Endometrial microvascular endothelial cells (primary cell): ENCODE measurements around the gene ZNF366. TPM values are rescaled to one million over a fixed set of nuclear protein-coding genes. Genes with fewer than 3 reads are reported as not detected.
"Not testable (repeated sequence)": the region's sequence is repeated elsewhere in the genome, so short reads cannot be mapped to it uniquely, and the experiment has no call there.

Experiments used
- in situ Hi-C: cut with HindIII; loops from 2 replicates; pipeline ENCODE4 v1.10.0; 2017; ENCODE audit warnings: low sequenced_read_pairs, low pct_unique_long_range_greater_than_20kb; ENCODE audit errors: inconsistent ontology term
- total RNA-seq: library from RNA; depleted of rRNA; stranded (reverse); fragments of >200 nt; gene quantifications from one replicate; pipeline ENCODE4 v1.2.3, GENCODE V29; 2015; ENCODE audit errors: inconsistent ontology term

ZNF366 gene
- total RNA-seq, 1 donor from 2014 or later, result 16.2 TPM

- in situ Hi-C loops, result no loop called here
Observed at GRCh38 chr5:72427488-72428437, 79.4 kb downstream of the ZNF366 start.

GRCh38 chr5:72427016-72427415, 80.2 kb downstream of the ZNF366 start:
- in situ Hi-C loops, result no loop called here

- in situ Hi-C loops, result no loop called here
Observed at GRCh38 chr5:72426019-72426418, 81.2 kb downstream of the ZNF366 start.

GRCh38 chr5:72418271-72418670, 88.9 kb downstream of the ZNF366 start:
- in situ Hi-C loops, result no loop called here

DNA sequence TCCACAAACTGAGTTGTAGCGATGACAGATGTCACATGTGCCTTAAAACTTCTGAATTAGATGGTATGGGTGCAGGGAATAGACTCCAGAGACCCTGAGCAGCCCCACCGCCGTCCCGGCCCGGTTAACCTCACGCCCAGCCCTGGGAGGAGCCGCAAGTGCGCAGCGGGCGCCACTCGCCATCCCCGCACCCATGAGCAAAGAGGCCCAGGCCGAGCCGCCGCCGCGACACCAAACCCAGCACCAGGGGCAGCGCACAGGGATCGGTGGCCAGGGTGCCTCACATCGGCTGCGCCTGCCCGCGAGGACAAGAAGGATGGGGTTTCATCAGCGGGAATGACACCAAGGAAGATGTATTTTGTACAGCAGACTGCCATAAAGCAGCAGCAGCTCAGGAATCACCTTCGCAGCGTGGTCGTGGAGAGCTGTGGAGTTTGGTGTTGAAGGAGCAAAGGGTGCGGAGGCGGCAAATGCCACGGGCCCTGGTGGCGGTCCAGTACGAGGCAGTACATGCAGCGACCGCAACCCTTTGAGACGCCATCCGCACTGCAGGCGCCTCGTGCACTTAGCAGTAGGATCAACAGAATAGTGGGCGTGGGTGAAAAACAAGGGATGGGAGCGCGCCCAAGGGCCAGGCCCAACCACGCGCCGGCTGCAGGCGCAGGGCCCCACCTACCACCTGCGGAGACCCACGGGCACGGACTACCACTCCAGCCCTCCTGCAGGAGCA, 89.7 kb downstream of the ZNF366 start:
- in situ Hi-C loops, result no loop called here

DNA sequence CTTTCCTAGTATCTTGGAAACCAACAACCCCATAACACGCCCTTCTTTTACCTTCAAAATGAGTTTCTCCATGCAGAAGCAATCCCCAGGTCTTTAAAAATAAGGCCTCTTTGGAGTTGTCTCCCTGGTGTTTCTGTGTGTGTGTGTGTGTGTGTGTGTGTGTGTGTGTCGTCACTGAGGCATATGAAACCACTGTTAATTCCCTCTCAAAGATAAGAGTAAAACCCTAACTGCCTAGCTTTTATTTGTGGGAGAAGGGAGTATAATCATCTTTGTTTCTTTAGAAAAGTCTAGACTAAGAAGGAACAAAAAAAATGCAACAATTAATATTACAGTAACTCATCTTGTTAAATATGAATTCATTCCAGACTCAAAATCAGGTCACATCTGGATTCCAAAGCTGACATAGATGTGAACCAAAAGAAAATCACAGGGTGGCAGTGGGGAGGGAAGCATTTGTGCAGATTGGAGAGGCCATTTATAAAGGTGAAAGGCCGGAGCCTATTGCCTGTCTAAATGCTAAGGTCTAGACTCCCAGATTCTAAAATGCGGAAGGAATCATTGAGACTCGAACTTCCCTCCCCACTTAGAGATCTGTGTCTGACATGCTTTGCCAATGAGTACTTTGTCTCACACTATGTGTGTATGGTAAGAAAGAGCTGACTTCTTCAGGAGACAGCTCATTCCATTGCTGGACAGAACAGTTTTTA, 91.4 kb downstream of the ZNF366 start:
- in situ Hi-C loops, result no loop called here

- in situ Hi-C loops, result no loop called here
Observed at GRCh38 chr5:72412283-72413055, 94.7 kb downstream of the ZNF366 start.

GRCh38 chr5:72410688-72411295, 96.4 kb downstream of the ZNF366 start:
- in situ Hi-C loops, result no loop called here

DNA sequence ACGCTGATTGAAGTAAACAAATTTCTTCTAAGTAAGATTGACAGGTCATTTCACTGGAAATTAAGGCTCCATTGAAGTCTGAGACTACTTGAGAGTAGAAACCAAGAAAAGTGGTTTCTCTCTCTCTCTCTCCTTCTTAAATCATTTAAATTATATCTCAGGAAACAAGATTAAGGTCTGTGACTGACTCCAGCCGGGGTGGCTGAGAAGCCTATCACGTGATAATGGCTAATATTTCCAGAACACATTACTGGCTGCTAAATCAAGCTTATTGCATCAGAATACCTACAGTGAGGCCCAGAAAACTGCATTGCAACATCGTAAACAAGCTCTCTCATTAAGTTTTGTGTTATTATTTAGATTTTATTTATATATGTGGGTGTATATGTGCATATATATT, 98.6 kb downstream of the ZNF366 start:
- in situ Hi-C loops, result no loop called here

GRCh38 chr5:72408127-72408526, 99.1 kb downstream of the ZNF366 start:
- in situ Hi-C loops, result no loop called here

- in situ Hi-C loops, result no loop called here
Observed at GRCh38 chr5:72407541-72407940, 99.7 kb downstream of the ZNF366 start.

DNA sequence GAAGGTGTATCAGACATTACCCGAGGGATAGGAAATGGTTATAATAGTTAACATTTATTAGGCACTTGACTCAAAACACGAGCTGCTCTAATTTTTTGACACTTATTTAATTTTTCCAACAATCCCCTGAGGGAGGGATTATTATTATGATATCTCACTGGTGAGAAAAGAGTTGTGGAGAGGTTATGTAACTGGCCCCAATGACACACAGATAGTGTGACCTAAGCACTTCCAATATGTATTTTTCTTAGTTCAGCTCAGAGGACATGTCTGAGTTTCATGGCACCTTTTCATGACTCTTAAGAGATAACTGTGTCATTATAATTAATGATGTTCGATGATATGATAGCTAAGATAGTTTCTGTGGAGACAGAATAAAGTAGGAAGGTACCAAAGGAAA, 100.1 kb downstream of the ZNF366 start:
- in situ Hi-C loops, result no loop called here

DNA sequence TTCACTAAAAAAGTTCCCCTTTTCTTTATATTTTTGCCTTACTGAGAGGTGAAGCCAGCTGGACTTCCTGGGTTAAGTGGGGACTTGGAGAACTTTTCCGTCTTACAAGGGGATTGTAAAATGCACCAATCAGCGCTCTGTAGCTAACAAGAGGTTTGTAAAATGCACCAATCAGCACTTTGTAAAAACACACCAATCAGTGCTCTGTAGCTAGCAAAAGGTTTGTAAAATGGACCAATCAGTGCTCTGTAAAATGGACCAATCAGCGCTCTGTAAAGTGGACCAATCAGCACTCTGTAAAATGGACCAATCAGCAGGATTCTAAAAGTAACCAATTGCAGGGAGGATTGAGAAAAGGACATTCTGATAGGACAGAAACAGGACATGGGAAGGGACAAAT, 102.4 kb downstream of the ZNF366 start:
- in situ Hi-C loops, result not testable (repeated sequence)

GRCh38 chr5:72402959-72403628, 104.1 kb downstream of the ZNF366 start:
- in situ Hi-C loops, result no loop called here

- in situ Hi-C loops, result no loop called here
Observed at GRCh38 chr5:72402381-72402890, 104.8 kb downstream of the ZNF366 start.

DNA sequence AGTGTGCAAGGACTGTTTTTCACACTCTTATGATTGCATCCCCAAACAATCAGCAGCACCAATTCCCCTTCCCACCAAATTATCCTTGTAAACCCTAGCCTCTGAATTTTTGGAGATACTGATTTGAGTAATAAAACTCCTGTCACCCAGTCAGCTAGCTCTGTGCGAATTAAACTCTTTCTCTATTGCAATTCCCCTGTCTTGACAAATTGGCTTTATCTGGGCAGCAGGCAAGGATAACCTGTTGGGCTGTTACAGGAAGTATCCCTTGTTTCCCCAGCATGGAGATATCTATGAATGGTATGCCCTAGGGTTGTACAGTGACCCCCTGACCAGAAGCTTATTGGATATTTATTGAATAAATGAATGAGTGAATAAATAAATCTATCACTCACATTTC, 106.3 kb downstream of the ZNF366 start:
- in situ Hi-C loops, result no loop called here

- in situ Hi-C loops, result no loop called here
Observed at GRCh38 chr5:72397836-72398235, 109.4 kb downstream of the ZNF366 start.

DNA sequence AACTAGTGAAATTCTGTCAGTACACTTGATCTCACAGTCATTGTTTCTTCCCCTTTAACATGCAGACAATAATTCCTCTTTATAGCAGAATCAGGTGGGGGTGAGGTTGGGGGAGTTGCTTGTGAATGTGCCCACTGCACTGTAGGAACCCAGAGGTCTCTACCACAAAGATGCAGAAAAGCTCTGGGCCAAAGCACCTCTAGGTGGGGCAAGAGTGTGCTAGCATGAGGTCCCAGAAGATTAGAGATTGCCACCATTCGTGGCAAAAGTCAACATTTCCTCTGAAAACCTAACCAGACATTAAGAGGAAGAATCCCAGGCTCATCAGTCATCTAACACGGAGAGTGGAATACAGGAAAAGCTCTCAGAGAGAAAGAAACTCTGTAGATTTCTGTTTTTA, 112.5 kb downstream of the ZNF366 start:
- in situ Hi-C loops, result no loop called here
